Esophagus squamous epithelium (tissue), 4 donors: ENCODE results near the gene GABRG3.

Experiments
- POLR2A ChIP-seq, 4 donors: fragments of 450-650 bp; IDR thresholded peaks; one replicate each; pipeline ENCODE4 v1.6.1; 2017; ENCODE audit warnings: antibody characterized with exemption in 4 of 4, mild to moderate bottlenecking in 4 of 4, moderate library complexity in 3 of 4
- TF ChIP-seq, protein P1 (sequence below), 6 experiments: fragments of 450-650 bp in 4 of 6; fragments of 200-600 bp in 2 of 6; sonication (generic) in 2 of 6; IDR thresholded peaks; one replicate each; pipeline ENCODE4 v1.5.1; 2016 to 2019; ENCODE audit warnings: antibody characterized with exemption in 6 of 6, mild to moderate bottlenecking in 4 of 6, moderate library complexity in 4 of 6

DNA sequence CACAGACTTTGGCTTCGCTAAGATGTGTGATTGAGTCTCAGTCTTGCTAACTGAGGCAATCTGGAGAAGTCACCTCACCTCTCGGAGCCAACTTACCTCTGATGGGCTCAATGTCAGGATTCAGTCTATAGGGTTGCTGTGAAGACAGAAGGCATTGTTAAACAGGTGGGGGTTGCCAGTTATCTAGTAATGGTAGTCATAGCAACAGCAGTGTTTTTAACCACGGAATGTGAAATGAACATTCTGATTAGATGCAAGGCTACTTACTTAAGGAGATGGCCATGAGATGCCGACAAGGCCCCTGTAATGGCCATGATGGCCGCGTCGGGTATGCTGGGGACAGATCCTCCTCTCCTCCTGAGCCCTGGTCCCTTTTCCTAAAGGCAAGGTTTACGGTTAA is 243.1 kb downstream of the GABRG3 start:
- TF ChIP-seq, protein P1, sequence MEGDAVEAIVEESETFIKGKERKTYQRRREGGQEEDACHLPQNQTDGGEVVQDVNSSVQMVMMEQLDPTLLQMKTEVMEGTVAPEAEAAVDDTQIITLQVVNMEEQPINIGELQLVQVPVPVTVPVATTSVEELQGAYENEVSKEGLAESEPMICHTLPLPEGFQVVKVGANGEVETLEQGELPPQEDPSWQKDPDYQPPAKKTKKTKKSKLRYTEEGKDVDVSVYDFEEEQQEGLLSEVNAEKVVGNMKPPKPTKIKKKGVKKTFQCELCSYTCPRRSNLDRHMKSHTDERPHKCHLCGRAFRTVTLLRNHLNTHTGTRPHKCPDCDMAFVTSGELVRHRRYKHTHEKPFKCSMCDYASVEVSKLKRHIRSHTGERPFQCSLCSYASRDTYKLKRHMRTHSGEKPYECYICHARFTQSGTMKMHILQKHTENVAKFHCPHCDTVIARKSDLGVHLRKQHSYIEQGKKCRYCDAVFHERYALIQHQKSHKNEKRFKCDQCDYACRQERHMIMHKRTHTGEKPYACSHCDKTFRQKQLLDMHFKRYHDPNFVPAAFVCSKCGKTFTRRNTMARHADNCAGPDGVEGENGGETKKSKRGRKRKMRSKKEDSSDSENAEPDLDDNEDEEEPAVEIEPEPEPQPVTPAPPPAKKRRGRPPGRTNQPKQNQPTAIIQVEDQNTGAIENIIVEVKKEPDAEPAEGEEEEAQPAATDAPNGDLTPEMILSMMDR (IDR thresholded peaks at IDR 0.05) = no peak
- TF ChIP-seq POLR2A (IDR thresholded peaks at IDR 0.05) = no peak
